ENCODE measurements around the gene BTBD7.

The BTBD7 gene

DNA sequence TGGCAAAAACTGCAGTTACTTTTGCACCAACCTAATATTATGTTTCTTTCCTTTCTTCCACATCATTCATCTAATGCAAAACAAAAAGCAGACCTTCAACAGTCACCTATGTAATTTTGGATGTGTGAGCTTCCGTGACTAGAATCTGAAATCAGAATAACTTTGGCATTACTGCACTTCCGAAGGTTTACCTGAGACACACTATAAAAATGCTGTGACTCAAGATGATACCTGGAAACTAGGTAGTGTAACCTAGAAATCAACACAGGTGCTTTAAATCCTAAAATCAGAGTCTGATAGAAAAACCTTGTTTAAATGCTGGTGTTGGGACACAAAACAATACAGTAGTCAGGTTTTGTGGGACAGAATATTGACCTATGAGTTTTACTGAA is 2.2 kb downstream of the BTBD7 start:
- no peak for DNase-seq (ENCODE audit: low read depth)

DNA sequence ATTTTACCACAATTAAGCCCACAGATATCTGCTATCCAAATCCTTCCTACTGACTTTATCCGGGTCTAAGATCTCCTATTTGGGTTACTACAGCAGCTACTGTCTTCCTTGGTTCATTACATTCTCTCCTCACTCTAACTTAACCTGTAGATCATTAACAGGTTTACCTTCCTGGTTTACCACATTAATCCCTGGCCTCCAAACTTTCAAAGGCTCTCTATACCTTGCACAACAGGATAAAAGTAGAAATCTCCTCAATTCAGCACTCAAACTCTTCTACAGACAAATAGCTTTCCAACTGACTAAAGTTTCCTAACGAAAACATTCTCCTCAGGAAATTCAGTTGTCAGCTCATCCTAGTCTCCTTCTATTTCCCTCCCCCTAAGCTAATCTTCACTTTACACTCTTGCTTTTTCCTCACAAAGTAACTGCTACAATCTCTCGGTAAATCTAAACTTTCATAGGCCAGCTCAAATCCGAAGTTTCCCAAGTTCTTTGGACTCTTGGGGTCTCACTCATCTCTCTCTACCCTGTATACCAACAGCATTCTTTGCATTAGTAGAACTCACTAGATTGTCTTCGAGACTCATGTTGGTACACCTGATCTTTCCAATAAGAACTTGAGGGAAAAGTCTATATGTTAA is 2.7 kb downstream of the BTBD7 start:
- DNase-seq (ENCODE audit: low read depth) = no peak

DNA sequence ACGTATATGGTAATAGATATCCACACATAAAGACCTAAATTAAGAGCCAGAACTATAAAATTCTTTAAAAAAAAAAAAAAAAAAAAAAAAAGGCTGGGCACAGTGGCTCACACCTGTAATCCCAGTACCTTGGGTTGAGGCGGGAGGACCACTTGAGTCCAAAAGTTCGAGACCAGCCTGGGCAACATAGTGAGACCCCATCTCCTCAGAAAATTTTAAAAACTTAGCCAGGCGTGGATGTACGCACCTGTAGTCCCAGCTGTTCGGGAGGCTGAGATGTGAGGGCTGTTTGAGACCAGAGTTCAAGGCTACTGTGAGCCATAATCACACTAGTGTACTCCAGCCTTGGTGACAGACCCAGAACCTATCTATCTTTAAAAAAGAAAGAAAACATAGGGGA is 4.3 kb downstream of the BTBD7 start:
- no peak for DNase-seq (ENCODE audit: low read depth)

DNA sequence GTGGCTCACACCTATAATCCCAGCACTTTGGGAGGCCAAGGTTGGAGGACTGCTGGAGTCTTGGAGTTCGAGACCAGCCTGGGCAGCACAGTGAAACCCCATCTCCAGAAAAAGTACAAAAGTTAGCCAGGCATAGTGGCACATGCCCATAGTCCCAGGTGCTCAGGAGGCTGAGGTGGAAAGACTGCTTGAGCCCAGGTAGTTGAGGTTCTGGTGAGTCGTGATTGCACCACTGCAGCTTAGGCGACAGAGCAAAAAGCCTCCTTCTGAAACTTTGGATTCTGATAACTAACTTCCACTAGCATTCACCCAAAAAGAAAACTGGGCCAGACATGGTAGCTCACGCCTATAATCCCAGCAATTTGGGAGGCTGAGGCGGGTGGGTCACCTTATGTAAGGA is 6.6 kb downstream of the BTBD7 start:
- DNase-seq (ENCODE audit: low read depth) = no peak

DNA sequence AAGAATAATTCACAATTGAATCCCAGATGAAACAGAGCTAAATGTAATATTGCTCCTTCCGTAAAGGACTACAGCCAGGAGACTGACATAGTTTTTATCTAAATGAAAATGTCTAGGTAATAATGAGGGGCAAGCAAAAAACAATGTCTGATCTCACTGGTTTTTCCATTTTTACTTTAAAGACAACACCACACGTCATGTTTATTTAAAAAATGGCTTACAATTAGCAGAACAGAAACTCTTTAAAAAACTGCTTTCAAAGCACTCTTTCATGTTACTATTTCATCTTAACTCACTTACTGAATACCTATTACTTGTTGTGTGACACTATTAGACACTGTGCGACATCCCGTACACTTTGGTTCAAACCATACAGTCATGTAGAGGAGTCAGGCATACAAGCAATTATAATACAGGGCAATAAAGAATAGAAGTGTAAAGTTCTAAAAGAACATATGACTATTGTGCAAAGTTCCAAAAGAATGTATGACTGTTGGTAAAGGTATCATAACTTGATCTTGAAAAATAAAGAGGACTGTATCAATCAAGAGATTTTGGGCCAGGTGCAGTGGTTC is 9.1 kb downstream of the BTBD7 start:
- DNase-seq (ENCODE audit: low read depth) = no peak

DNA sequence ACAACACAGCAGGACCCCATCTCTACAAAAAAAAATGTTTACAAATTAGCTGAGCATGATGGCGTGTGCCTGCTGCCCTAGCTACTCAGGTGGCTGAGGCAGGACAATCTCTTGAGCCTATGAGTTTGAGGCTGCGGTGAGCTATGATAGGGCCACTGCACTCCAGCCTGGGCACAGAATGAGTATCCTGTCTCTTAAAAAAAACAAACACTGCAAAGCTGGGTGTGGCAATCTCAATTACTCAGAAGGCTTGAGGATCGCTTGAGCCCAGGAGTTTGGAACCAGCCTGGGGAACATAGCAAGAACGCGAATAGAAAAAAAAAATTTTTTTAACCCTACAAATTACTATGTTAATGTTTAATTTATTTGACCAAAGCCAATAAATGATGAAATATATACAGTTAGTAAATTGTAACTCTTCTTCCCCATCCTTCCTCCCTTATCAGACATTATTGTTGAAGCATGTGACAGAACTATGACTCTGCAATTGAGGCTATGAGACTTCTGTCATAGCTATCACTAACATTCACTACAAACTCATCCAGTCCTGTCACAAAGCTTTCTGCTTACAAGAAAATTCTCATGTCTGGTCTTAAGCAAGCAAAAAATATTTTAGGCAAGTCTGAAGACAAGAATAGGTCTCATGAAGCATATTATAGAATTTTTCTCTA is 9.8 kb downstream of the BTBD7 start:
- DNase-seq (ENCODE audit: low read depth) = no peak

DNA sequence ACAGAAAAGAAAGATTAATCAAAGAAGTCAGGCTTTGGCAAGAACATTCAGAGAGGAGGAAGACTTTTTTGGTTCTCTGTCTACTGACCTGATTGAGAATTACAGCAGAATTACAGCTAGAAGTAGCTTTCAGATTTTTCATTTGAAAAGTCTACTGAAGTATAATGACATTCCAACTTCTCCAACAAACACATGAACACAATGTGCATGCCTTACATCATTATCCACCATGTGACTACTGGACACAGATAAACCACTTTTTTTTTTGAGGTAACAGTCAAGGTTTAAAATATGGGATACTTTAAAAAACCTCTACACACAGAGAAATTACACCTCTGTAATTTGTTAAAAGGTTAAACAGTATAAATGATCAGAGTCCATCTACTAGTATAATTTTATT is 12.3 kb downstream of the BTBD7 start:
- no peak for DNase-seq (ENCODE audit: low read depth)

DNA sequence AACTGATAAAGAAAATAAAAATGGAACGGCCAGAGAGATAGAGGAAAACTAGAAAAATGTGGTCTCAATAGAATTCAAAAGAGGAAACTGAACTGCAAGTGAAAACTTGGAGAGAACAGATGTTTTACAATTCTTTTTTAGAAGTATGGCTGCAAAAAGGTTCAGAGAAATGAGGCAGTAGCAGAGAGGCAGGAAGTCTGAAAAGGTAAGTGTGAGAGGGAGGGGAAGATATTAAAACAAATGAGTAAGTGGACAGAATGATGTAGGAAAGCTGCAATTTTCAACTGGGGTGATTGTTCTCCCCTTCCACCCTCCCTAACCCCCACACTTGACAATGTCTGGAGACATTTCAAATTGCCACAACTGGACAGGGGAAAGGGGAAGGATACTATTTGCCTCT is 12.9 kb downstream of the BTBD7 start:
- no peak for DNase-seq (ENCODE audit: low read depth)

DNA sequence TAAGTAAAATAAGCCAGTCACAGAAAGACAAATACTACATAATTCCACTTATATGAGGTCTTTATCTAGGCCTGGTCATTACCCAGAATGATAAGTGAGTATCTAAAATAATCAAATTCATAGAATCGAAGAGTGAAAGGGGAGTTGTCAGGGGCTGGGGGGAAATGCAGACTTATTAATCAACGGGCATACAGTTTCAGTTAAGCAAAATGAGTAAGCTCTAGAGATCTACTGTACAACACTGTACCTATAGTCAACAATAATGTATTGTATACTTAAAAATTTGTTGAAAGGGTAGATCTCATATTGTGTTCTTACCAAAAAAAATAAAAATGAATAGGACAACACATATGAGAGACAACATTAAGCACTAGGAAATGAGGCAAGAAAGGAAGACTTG is 13.3 kb downstream of the BTBD7 start:
- no peak for DNase-seq (ENCODE audit: low read depth)

DNA sequence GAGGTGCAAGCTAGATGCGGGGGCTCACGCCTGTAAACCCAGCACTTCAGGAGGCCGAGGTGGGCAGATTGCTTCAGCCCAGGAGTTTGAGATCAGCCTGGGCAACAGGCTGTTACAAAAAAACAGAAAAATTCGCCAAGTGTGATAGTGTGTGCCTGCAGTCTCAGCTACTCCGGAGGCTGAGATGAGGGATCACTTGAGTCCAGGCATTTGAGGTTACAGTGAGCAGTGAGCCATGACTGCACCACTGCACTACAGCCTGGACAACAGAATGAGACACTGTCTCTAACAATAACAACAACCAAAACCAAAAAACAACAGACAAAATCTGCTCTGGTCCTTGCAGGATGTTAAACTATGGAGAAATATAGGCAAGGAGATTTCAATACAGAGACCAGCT is 13.9 kb downstream of the BTBD7 start:
- DNase-seq (ENCODE audit: low read depth) = no peak

DNA sequence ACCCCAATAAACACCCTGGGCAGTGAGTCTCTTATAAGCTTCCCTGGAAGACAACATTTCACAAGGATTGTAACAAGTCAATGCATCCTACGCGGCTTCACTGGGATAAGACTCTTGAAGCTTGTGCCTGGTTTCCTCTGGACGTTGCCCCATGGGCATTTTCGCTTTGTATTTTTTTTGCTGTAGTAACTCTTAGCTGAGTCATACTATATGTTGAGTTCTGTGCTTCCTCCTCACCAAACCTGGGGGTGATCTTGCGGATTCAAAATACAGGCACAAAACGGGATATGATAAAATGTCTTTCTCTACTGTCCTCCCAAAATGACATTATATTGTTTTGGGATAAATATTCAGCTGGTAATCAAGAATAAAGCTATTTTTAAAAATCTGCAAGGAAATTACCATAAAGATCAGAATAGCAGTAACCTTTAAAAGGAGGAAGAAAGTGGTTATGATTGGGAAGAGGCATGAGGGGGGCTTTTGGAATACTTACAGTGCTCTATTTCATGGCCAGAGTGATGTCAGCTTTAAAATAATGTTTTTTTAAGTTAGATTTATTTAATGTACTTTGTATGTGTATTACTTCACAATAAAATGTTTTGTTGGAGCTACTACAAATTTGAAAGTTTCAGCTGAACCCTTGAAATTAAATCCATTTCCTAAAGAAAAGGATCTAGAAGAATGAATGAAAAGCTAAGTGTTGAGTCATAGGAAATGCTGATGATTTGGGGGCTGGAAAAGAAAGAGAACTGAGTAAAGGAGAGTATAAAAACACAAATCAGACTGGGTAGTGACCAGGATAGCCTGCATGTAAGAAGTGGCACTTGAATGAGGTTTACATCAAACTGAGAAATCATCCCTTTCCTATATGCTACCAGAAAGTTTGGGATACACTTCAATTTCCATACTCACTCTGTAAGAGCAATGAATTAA is 14.7 kb downstream of the BTBD7 start:
- DNase-seq (ENCODE audit: low read depth) = no peak

DNA sequence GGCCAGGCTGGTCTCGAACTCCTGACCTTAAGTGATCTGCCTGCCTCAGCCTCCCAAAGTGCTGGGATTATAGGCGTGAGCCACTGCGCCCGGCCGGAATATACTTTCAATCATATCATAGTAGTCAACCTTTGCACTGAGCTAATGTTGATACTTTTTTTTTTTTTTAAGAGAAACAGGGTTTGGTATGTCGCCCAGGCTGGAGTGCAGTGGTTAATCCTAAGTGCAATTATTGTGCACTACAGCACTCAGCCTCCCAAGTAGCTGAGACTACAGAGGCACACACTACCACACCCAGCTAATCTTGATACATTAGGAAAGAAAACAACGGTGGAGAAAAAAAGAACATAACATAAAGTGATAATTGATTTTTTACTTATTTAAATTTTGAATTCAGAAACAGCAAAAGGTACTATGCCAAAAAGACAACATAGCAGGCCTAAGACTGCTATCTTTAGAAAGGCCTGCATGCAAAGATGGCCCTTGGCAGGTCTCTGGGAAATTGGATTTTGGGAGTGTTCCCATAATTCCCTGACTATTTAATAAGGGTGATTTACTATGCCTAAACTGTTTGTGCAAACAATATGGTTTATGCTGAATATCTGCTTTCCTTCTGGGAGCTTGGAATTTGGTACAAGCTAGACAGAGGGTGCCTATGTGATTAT is 15.5 kb downstream of the BTBD7 start:
- no peak for DNase-seq (ENCODE audit: low read depth)

DNA sequence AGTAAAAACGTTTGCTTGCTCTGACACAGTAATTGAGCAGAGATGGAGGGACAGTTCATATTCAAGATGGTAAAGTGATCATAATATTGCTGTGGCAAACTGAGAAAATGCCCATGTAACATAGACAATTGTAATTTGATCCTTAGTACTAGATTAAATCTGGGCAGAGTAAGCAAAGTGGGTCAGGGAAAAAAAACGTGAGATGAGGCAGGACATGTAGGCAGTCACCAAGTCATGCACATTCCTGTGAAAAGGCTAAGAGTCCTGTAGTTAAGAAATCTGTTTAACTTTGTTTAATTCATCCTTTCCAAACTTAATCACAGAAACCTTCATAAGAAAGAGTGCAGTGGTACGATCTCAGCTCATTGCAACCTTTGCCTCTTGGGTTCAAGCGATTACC is 16.1 kb downstream of the BTBD7 start:
- DNase-seq (ENCODE audit: low read depth) = no peak

DNA sequence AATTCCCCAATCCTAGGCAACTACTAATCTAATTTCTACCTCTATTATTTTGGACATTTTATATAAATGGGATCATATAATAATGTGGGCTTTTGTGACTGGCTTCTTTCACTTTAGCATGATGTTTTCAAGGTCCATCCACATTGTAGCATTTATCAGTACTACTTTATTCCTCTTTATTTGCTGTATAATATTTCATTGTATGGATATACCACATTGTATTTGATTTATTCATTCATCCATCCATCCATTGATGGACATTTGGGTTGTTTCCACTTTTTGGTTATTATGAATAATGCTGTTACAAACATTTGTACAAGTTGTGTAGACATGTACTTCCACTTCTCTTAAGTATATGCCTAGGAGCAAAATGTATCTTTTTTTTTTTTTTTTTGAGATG is 17.3 kb downstream of the BTBD7 start:
- DNase-seq (ENCODE audit: low read depth) = no peak

DNA sequence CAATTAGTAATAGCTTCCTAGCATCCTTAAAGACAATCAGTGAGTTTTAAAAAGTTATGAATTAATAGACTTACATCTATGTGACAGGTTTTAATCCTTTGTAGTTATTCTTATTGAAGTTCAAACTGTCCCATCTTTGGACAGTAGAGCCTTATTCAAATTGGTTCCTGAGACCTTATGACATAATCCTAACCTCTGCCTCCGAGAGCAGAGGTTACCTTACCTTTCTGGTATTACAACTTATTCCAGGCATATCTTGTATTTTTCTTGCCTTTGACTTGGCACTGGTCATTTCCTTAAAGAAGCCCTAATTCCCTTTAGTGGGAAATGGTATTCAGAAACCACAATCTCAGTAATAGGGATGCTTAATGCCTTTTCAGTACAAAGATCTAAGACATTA is 21.8 kb downstream of the BTBD7 start:
- DNase-seq (ENCODE audit: low read depth) = no peak

DNA sequence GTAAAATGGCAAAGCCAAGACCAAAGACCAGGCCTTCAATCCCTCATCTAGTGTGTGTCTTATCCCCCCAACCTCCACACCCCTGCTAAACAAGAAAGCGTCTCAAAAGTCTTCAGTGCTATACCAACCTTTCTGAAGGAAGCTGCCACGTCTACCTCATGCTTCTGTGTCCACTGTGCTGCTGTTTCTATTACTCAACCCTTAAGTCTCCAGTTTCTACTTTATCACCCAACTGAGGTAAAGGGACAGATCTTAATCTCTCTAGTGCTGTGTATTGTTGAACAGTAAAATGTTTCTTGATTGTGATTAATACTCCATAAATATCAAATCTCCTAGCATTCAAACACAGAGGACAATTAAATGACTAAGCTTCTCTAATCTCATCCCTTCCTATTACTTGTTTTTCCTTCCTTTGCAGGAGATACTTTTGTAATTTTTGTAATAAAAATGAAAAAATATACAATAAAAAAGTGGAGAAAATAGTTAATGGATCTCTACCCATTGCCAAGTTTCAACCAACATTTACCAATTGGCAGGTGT is 23.3 kb downstream of the BTBD7 start:
- DNase-seq (ENCODE audit: low read depth) = no peak

DNA sequence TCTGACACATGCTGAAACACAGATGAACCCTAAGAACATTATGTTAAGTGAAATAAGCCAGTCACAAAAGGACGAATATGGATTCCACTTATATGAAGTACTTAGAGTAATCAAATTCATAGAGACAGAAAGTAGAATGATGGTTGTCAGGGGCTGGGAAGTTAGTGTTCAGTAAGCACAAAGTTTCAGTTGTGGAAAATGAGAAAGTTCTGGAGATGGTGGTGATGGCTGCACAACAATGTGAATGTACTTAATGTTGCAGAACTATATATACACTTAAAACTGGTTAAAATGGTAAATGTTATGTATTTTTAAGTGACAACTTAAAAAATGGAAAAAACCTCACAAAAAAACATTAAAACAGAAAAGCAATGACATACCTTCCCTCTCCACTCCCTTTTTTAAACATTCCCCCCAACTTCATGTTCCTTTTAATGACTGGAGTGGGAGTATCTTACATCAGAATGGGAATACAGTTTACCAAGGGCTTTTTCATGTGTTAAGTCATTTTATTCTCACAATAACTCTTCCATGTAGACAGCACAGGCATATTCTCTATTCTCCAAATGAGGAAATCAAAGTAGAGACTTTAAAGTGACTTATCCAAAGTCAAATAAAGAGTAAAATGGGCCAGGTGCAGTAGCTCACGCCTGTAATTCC is 24.0 kb downstream of the BTBD7 start:
- no peak for DNase-seq (ENCODE audit: low read depth)

DNA sequence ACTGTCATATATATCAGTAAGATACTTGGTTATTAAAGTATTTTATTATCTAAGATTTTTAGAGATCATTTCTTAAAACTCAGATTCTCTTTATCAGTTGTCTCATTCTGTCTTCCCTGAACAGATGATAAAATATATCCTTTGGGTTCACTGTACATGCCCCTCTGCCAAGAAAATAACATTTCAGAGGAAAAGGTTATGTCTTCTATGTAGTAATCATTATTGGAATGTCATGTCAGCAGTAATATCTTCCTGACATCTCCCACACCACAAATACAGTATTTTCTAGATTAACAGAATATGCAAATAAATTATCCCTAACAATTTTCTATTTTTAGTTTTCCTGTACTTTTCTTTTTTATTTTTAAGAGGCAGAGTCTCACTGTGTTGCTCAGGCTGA is 26.0 kb downstream of the BTBD7 start:
- no peak for DNase-seq (ENCODE audit: low read depth)

DNA sequence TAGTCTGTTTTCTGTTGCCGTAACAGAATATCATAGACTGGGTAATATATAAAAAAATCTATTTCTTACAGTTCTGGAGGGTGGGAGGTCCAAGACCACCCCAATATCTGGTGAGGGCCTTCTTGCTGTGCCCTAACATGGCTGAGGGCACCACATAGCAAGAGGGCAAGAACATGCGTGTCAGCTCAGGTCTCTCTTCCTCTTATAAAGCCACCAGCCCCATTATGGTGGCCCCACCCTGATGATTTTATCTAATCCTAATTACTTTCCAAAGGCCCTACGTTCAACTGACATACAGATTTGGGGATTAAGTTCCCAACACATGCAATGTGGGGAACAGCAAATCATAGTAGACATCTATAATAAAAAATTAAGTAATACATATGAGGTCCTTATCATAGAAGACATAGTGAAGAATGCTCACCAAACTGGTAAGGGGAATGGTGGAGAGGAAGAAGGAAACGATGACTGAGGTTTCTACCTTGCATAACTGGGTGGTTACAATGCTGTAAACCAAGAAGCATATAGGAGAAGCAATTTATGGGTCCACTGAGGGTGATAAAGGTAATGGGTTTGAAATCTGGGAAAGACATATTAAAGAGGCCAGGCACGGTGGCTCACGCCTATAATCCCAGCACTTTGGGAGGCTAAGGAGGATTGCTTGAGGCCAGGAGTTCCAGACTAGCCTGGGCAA is 27.0 kb downstream of the BTBD7 start:
- DNase-seq (ENCODE audit: low read depth) = no peak

DNA sequence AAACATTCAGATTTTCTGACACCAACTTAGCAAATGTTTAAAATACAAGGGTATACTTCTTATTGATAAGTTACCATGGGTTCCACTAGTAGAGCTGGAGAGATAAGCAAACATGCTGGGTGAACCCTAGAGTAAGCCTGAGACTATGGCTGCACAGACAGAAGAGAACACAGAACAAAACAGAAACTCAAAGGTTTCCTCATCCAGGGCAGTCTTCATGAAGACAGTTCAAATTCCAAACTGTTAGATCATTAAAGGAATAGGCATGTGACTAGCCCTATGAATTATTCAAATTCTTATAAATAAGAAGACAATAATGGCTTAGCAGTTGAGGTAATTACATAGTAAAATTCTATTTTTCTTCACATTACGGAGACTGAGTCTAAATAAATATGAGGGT is 28.1 kb downstream of the BTBD7 start:
- no peak for DNase-seq (ENCODE audit: low read depth)

DNA sequence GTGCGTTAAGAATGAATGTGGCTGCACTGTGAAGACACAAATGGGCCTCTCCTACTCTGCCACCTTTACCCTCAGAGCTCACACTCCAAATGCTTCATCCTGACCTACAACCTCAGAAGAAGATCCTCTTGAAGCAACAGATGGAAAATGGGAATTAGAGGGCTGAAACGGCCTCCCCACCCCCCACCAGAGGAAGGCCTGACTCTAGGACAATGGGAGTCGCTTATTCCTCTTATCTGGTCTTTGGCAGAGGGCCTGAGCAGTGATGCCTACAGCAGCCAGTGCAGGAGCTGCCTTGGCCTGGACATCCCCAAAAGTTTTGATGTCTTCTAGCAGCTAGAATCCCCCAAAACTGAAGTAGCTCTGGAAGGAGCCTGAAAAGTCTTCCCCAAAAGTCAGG is 29.2 kb downstream of the BTBD7 start:
- no peak for DNase-seq (ENCODE audit: low read depth)

Data from T follicular helper cell (primary cell).